Right forelimb (tissue), 1 donor: Measurements from ENCODE around the gene EPB42.
"Not testable (repeated sequence)": the region's sequence is repeated elsewhere in the genome, so short reads cannot be mapped to it uniquely, and the experiment has no call there.

Experiments used
- DNase-seq: peaks from one replicate; pipeline ENCODE4 v3.0.0-alpha.2; 2018

EPB42 gene

GRCh38 chr15:43184407-43185124 lies 36.3 kb downstream of the EPB42 start:
- DNase-seq, result no peak

GRCh38 chr15:43183270-43183669 lies 37.5 kb downstream of the EPB42 start:
- no peak for DNase-seq

DNA sequence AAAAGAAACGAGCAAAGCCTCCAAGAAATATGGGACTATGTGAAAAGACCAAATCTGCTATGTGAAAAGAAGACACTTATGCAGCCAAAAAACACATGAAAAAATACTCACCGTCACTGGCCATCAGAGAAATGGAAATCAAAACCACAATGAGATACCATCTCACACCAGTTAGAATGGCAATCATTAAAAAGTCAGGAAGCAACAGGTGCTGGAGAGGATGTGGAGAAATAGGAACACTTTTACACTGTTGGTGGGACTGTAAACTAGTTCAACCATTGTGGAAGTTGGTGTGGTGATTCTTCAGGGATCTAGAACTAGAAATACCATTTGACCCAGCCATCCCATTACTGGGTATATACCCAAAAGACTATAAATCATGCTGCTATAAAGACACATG lies 43.7 kb downstream of the EPB42 start:
- DNase-seq, result not testable (repeated sequence)

DNA sequence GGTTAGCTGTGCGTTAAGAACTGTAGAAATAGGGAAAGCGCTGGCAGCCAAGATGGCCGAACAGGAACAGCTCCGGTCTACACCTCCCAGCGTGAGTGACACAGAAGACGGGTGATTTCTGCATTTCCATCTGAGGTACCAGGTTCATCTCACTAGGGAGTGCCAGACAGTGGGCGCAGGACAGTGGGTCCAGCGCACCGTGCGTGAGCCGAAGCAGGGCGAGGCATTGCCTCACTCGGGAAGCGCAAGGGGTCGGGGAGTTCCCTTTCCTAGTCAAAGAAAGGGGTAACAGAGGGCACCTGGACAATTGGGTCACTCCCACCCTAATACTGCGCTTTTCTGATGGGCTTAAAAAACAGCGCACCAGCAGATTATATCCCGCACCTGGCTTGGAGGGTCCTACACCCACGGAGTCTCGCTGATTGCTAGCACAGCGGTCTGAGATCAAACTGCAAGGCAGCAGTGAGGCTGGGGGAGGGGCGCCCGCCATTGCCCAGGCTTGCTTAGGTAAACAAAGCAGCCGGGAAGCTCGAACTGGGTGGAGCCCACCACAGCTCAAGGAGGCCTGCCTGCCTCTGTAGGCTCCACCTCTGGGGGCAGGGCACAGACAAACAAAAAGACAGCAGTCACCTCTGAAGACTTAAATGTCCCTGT lies 45.0 kb downstream of the EPB42 start:
- DNase-seq, result not testable (repeated sequence)

DNA sequence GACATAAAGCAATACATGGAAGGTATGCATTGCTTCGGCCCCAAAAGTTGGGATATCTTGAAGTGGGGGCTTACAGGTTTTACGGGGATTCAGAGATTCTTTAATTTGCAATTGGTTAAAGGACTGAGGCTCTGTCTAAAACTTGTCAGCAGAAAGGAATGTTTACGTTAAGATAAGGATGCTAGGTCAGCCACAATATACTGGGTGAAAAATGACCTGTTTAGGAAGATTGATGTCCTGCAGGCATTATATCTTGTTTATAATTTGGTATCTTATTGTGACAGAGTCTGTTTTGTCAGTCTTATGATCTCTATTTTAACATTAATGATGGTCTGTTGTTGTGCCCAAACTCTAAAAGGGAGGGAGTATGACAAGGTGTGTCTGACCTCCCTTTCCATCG lies 50.9 kb downstream of the EPB42 start:
- no peak for DNase-seq

DNA sequence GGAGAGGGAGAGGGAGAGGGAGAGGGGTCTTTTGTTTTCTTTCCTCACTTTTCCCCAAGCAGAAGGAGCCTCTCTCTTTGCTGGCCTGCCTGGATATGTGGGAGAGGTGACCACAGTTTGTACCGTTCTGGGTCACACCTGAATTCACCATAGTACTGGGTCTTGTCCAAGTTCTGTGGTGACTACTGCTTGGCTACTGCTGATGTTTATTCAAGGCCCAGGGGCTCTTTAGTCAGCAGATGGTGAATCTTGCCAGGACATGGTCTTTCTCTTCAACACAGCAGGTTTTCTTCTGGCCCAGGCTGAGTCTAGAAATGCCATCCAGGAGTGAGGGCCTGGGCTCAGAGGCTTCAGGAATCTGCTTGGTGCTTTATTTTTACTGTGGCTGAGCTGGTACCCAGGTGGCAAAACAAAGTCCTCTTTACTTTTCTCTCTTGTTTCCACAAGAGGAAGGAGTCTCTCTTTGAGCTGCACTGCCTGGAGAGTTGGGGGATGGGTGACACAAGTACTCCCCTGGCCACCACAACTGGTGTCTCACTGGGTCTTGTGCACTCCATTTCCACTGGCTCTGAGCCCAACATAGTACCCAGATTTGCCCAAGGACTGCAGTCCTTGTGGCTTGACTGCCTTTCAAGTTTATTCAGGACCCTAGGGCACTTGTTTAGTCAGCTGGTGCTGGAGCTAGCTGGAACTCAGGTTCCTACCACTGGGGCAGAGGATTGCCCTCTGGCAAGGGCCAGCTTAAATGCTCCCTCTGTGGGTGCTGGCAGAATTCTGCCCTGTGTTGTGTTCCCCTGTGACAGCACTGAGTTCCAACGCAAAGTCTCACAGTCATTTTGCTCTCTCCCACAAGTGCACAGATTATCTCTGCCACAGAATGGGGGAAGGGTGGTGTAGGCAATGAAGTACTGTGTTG lies 52.4 kb downstream of the EPB42 start:
- DNase-seq, result no peak

DNA sequence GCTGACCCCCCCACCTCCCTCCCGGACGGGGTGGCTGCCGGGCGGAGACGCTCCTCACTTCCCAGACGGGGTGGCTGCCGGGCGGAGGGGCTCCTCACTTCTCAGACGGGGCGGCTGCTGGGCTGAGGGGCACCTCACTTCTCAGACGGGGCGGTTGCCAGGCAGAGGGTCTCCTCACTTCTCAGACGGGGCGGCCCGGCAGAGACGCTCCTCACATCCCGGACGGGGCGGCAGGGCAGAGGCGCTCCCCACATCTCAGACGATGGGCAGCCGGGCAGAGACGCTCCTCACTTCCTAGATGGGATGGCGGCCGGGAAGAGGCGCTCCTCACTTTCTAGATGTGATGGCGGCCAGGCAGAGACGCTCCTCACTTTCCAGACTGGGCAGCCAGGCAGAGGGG lies 53.6 kb downstream of the EPB42 start:
- not testable (repeated sequence) for DNase-seq

DNA sequence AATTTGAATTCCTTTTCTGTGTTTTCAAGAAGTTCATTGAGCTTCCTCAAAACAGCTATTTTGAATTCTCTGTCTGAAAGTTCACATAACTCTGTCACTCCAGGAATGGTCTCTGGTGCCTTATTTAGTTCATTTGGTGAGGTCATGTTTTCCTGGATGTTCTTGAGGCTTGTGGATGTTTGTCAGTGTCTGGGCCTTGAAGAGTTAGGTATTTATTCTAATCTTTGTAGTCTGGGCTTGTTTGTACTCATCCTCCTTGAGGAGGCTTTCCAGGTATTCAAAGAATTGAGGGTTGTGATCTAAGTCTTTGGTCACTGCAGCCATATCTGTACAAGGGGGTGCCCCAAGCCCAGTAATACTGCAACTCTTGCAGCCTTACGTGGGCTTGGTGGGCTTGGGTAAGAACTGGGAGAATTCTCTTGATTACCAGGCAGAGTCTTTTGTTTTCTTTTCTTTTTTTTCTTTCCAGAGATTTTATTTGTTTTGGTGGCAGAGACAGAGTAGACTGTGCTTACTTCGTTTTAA lies 55.0 kb downstream of the EPB42 start:
- DNase-seq, result no peak

DNA sequence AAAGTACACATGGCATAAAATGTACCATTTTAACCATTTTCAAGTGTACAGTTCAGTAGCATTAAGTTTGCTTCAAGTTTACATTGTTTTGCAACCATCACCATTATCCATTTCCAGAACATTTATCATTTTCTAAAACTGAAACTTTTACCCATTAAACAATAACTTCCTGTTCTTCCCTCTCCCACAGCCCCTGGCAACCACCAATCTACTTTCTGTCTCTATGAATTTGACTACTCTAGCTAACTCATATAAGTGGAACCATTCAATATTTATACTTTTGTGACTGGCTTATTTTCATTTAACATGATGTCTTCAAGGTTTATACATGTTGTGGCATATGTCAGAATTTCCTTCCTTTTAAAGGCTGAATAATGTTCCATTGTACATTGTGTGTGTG lies 67.5 kb downstream of the EPB42 start:
- DNase-seq, result no peak

- DNase-seq, result no peak
Measured at GRCh38 chr15:43151688-43152087, 69.1 kb downstream of the EPB42 start.

DNA sequence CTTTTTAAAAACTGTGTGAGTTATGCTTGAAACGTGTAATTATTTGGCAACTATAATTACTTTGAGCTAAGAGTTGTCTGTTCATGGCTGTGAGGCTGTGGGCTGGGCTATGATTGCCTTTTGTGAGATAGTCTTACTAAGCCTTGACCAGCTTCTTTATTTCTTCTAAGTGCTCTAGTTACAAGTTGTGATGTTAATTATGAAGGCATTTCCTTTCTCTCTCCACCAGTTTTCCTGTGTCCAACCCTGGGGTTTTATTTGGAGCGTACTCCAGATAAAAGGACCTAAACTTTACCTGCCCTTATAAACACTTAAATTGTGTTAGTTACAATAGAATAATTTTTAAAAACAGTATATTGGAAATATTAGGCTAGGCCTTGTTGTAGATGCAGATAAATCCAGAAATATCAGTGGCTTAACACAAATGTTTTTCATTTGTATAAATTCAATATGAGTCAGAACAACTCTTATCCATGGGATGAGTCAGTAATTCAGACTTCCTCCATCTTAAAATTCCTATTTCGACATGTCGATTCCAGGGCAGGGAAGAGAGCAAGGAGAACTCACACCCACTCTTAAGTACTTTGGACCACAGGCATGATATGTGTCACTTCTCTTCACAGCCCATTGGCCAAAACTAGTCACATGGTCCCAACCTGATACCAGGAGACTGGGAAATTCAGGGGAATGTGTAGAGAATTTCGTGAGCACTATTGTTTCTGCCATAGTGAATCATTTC lies 70.5 kb downstream of the EPB42 start:
- no peak for DNase-seq
